ENCODE measurements around the gene SP110.

- TF ChIP-seq POLR2A (IDR thresholded peaks at IDR 0.05; ENCODE audit: low read depth, low read length) = no peak
- no peak for TF ChIP-seq POLR2AphosphoS5 (IDR thresholded peaks at IDR 0.05; ENCODE audit: low read depth, low read length)
- no peak for TF ChIP-seq TAF1 (IDR thresholded peaks at IDR 0.05; ENCODE audit: low read depth, low read length)
- TF ChIP-seq PAX5 (IDR thresholded peaks at IDR 0.05; ENCODE audit: insufficient read depth, low read length, severe bottlenecking) = no peak
- TF ChIP-seq SPI1 (IDR thresholded peaks at IDR 0.05; ENCODE audit: low read depth, low read length) = no peak
- TF ChIP-seq POU2F2 (IDR thresholded peaks at IDR 0.05; ENCODE audit: low read depth, low read length) = no peak
These were observed 10.9 kb upstream of the SP110 start for GRCh38 chr2:230230496-230231200.
